Astrocyte (in vitro differentiated cells and primary cell): ENCODE measurements around the gene MYL9. TPM values are rescaled to one million over a fixed set of nuclear protein-coding genes. Genes with fewer than 3 reads are reported as not detected.
"Not testable (repeated sequence)": the region's sequence is repeated elsewhere in the genome, so short reads cannot be mapped to it uniquely, and the experiment has no call there.

Source experiments
- DNase-seq: peaks from one replicate; pipeline ENCODE4 v3.0.0-alpha.2; 2010; ENCODE audit warnings: low read depth
- FAIRE-seq: peaks from 2 replicates; lab custom pipeline; 2011; peaks lifted over from hg19 to GRCh38; lab: Jason Lieb, UNC
- H2AFZ ChIP-seq: 2 replicates; pipeline ENCODE4 v1.6.0; 2012; ENCODE audit warnings: low read depth, low read length, inconsistent platforms
- H3K27ac ChIP-seq: 2 replicates; pipeline ENCODE4 v1.5.1; 2011; ENCODE audit warnings: low read depth, low read length, inconsistent platforms
- H3K27me3 ChIP-seq: 2 replicates; pipeline ENCODE4 v1.6.0; 2011; ENCODE audit warnings: low read length, inconsistent platforms; ENCODE audit not compliant: insufficient read depth
- H3K36me3 ChIP-seq: 2 replicates; pipeline ENCODE4 v1.5.1; 2011; ENCODE audit warnings: low read length, inconsistent platforms; ENCODE audit not compliant: insufficient read depth
- H3K4me1 ChIP-seq: 2 replicates; pipeline ENCODE4 v1.5.1; 2011; ENCODE audit warnings: low read length, inconsistent platforms; ENCODE audit not compliant: insufficient read depth
- H3K4me2 ChIP-seq: 2 replicates; pipeline ENCODE4 v1.6.0; 2012; ENCODE audit warnings: low read length, inconsistent platforms
- H3K4me3 ChIP-seq: 2 replicates; pipeline ENCODE4 v1.5.1; 2011; ENCODE audit warnings: low read depth, mild to moderate bottlenecking, low read length, inconsistent platforms; ENCODE audit not compliant: insufficient read depth
- H3K79me2 ChIP-seq: 2 replicates; pipeline ENCODE4 v1.6.0; 2012; ENCODE audit warnings: mild to moderate bottlenecking, low read length, inconsistent platforms; ENCODE audit not compliant: insufficient read depth
- H3K9ac ChIP-seq: 2 replicates; pipeline ENCODE4 v1.6.0; 2012; ENCODE audit warnings: mild to moderate bottlenecking, low read length, inconsistent platforms
- H3K9me3 ChIP-seq: 2 replicates; pipeline ENCODE4 v1.5.1; 2012; ENCODE audit warnings: low read depth, mild to moderate bottlenecking, low read length, inconsistent platforms; ENCODE audit not compliant: insufficient read depth
- H4K20me1 ChIP-seq: 2 replicates; pipeline ENCODE4 v1.6.0; 2012; ENCODE audit warnings: low read length, inconsistent platforms; ENCODE audit not compliant: insufficient read depth
- H3K27ac Mint-ChIP-seq: one replicate; pipeline ENCODE4 v1.8.0; 2021; ENCODE audit warnings: mild to moderate bottlenecking, mixed read lengths; ENCODE audit not compliant: unreplicated experiment
- H3K27me3 Mint-ChIP-seq: one replicate; pipeline ENCODE4 v1.8.0; 2021; ENCODE audit warnings: low read depth, mixed read lengths; ENCODE audit not compliant: unreplicated experiment
- H3K36me3 Mint-ChIP-seq: one replicate; pipeline ENCODE4 v1.8.0; 2021; ENCODE audit warnings: low read depth, mixed read lengths; ENCODE audit not compliant: unreplicated experiment
- H3K4me1 Mint-ChIP-seq: one replicate; pipeline ENCODE4 v1.8.0; 2021; ENCODE audit warnings: low read depth, mixed read lengths; ENCODE audit not compliant: unreplicated experiment
- H3K4me3 Mint-ChIP-seq: one replicate; pipeline ENCODE4 v1.8.0; 2021; ENCODE audit warnings: mild to moderate bottlenecking, moderate library complexity, mixed read lengths; ENCODE audit not compliant: unreplicated experiment
- H3K9me3 Mint-ChIP-seq: one replicate; pipeline ENCODE4 v1.8.0; 2021; ENCODE audit warnings: mild to moderate bottlenecking, mixed read lengths; ENCODE audit not compliant: unreplicated experiment
- CTCF ChIP-seq: IDR thresholded peaks from 2 replicates; pipeline ENCODE4 v1.5.1; 2011; ENCODE audit warnings: low read depth, mild to moderate bottlenecking, inconsistent platforms, low read length, moderate library complexity; ENCODE audit not compliant: insufficient read depth
- EZH2 ChIP-seq: IDR thresholded peaks from 2 replicates; pipeline ENCODE4 v1.6.1; 2012; ENCODE audit warnings: mild to moderate bottlenecking, low read length, inconsistent platforms; ENCODE audit not compliant: insufficient read depth
- total RNA-seq: library from RNA; stranded (reverse); gene quantifications from 2 replicates; pipeline ENCODE4 v1.2.1, GENCODE V29; 2021

Gene MYL9
- total RNA-seq, 1 donor from 2014 or later, result 1,247 TPM

GRCh38 chr20:36562724-36563123 lies 21.4 kb downstream of the MYL9 start:
- TF ChIP-seq CTCF (no peak), EZH2 (no peak)
- H3K27ac Mint-ChIP-seq, result no peak overlapping the region
- peaks cover 8% of the 10 kb centered on the region for H3K36me3 Mint-ChIP-seq
- Histone ChIP-seq H3K9ac (no peak overlapping the region), H4K20me1 (no peaks in the 10 kb centered on the region), H3K4me1 (no peaks in the 10 kb centered on the region), H3K27me3 (no peaks in the 10 kb centered on the region), H3K36me3 (no peaks in the 10 kb centered on the region), H3K4me2 (no peak overlapping the region), H3K27ac (no peak overlapping the region), H3K79me2 (no peaks in the 10 kb centered on the region), H2AFZ (no peak overlapping the region), H3K4me3 (no peak overlapping the region), H3K9me3 (peaks cover 3% of the 10 kb centered on the region)
- no peak overlapping the region for H3K4me3 Mint-ChIP-seq
- DNase-seq (no peak), FAIRE-seq (no peak)
- peaks cover 4% of the 10 kb centered on the region for H3K9me3 Mint-ChIP-seq
- no peaks in the 10 kb centered on the region for H3K27me3 Mint-ChIP-seq
- no peaks in the 10 kb centered on the region for H3K4me1 Mint-ChIP-seq

GRCh38 chr20:36563374-36563773 lies 22.1 kb downstream of the MYL9 start:
- FAIRE-seq (no peak), DNase-seq (no peak)
- Histone ChIP-seq H2AFZ (no peak overlapping the region), H3K4me3 (no peak overlapping the region), H3K79me2 (no peaks in the 10 kb centered on the region), H3K27ac (no peak overlapping the region), H3K9ac (no peak overlapping the region), H3K36me3 (no peaks in the 10 kb centered on the region), H3K4me1 (no peaks in the 10 kb centered on the region), H4K20me1 (no peaks in the 10 kb centered on the region), H3K27me3 (no peaks in the 10 kb centered on the region), H3K4me2 (no peak overlapping the region), H3K9me3 (peaks cover 3% of the 10 kb centered on the region)
- H3K9me3 Mint-ChIP-seq, result peaks cover 4% of the 10 kb centered on the region
- H3K27me3 Mint-ChIP-seq, result no peaks in the 10 kb centered on the region
- H3K27ac Mint-ChIP-seq, result no peak overlapping the region
- TF ChIP-seq CTCF, result no peak
- TF ChIP-seq EZH2, result no peak
- H3K4me1 Mint-ChIP-seq, result no peaks in the 10 kb centered on the region
- H3K36me3 Mint-ChIP-seq, result peaks cover 5% of the 10 kb centered on the region
- H3K4me3 Mint-ChIP-seq, result no peak overlapping the region

DNA sequence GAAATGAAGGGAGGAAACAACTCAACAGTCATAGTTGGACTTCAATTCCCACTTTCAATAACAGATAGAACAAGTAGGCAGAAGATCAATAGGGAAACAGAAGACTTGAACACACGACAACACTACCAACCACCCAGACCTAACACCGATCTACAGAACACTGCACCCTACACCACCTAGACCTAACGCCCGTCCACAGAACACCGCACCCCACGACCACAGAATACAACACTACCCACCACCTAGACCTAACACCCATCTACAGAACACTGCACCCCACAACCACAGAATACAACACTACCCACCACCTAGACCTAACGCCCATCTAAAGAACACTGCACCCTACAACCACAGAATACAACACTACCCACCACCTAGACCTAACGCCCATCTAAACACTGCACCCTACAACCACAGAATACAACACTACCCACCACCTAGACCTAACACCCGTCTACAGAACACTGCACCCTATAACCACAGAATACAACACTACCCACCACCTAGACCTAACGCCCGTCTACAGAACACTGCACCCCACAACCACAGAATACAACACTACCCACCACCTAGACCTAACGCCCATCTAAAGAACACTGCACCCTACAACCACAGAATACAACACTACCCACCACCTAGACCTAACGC lies 22.9 kb downstream of the MYL9 start:
- not testable (repeated sequence) for FAIRE-seq, H3K27me3 ChIP-seq, H3K27ac ChIP-seq, H3K4me1 ChIP-seq, H2AFZ ChIP-seq, H3K27ac Mint-ChIP-seq, H3K4me1 Mint-ChIP-seq, H3K4me3 Mint-ChIP-seq, H3K36me3 ChIP-seq, H3K79me2 ChIP-seq, DNase-seq, H3K9me3 Mint-ChIP-seq, H3K9ac ChIP-seq, H3K9me3 ChIP-seq, H3K4me2 ChIP-seq, H3K4me3 ChIP-seq, H3K27me3 Mint-ChIP-seq, H4K20me1 ChIP-seq, H3K36me3 Mint-ChIP-seq

DNA sequence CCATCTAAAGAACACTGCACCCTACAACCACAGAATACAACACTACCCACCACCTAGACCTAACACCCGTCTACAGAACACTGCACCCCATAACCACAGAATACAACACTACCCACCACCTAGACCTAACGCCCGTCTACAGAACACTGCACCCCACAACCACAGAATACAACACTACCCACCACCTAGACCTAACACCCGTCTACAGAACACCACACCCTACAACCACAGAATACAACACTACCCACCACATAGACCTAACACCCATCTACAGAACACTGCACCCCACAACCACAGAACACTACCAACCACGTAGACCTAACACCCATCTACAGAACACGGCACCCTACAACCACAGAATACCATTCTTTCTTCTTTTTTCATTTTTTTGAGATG lies 23.4 kb downstream of the MYL9 start:
- not testable (repeated sequence) for H3K4me2 ChIP-seq, H3K36me3 ChIP-seq, H3K27me3 Mint-ChIP-seq, H2AFZ ChIP-seq, FAIRE-seq, H3K27ac Mint-ChIP-seq, H3K9me3 ChIP-seq, H3K27me3 ChIP-seq, H4K20me1 ChIP-seq, H3K27ac ChIP-seq, H3K9me3 Mint-ChIP-seq, H3K79me2 ChIP-seq, H3K4me1 Mint-ChIP-seq, DNase-seq, H3K4me3 Mint-ChIP-seq, H3K9ac ChIP-seq, H3K4me3 ChIP-seq, H3K36me3 Mint-ChIP-seq, H3K4me1 ChIP-seq
